Glomerular visceral epithelial cell (primary cell): ENCODE measurements around the gene IFNA4.

Experiments used
- DNase-seq: peaks from one replicate; pipeline ENCODE4 v3.0.0-alpha.2; 2016; ENCODE audit errors: extremely low spot score

IFNA4 gene

GRCh38 chr9:21165516-21165915 lies 21.9 kb downstream of the IFNA4 start:
- DNase-seq: no peak

DNA sequence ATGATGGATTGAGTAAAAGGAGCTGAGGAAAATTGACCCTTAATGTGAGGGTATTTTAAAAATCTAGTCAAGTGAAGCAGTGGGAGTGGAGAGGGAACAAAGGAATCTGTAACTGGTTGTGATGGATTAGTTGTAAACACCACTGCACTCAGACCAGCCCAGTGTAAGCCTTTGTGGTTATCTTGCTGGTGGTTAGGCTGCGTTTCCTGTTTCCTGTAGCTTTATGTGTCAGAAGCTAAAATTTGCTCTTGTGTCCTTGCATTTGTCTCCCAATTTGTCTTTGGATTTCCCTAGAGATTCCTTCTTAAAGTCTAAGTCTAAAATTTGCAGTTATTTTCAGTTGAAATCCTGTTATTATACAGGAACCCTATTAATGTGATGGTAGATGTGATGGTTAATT lies 27.2 kb downstream of the IFNA4 start:
- peak; percentile 24 for DNase-seq

DNA sequence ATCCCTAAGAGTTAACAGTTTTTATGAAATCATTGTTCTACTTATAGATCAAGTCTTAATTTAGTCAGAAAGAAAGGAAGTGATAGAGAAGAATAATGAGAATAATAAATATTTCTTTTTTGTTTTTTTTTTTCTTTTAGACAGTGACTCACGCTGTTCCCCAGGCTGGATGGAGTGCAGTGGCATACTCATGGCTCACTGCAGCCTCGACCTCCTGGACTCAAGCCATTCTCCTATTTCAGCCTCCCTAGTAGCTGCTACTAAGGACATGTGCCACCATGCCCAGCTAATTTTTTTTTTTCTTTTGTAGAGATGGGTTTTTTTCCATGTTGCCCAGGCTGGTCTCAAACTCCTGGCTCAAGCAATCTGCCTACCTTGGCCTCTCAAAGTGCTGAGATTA lies 31.9 kb downstream of the IFNA4 start:
- no peak for DNase-seq

DNA sequence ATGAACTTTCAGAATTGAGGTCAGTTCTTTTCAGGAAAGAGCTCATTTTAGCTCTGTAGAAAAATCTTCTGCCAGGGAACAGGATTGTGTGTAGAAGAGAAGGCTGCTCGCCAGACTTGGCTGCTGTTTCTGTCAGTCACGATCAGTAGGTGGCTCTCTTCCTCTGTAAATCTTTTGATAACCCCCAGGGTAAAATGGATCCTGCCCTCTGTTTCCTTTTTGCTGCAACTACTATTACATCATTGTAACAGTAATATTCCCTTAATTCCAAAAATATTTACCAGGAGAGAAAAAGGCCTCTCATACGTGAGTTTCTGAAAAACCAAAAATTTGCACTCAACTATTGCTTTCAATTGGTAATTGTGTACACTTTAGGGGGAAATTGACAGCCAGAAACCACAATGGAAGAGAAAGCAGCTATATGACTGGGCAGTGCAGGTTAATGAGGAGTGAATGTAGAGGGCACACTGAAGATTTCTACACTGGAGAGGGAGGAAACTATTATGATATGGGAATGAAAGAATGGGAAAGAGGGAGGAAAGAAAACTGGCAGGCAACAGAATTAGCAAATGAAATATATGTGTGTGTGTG lies 33.3 kb downstream of the IFNA4 start:
- DNase-seq: peak; percentile 44

DNA sequence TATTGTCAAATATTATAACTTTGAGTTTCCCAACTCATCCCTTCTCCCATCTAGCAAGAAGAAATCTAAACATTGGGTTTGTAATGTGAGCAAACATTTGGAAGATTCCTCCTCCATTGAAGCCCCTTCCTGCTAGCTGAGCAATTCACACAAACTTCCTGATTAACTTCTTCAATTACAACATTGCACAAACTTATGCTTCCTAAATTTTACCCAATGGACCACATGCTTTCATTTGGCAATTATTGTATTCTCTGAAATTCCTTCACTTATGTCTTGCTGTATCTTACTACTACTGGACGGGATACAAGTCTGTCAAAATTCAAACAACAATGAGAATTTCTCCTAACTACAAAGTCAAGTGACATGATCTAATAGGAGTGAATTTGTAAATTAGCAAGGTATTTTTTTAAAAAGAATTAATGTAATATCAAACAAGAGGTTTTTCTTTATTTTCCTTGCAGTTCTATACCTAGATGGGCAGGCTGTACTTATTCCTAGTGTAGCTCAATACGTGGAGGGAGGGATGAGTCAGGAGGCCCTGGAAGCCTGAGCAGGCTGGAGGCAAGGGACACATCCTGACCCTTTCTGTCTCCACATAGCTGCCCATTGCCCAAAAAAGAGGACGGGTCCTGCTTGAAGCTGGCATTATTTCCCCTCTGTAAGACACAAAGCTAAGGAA lies 33.9 kb downstream of the IFNA4 start:
- peak; percentile 38 for DNase-seq

DNA sequence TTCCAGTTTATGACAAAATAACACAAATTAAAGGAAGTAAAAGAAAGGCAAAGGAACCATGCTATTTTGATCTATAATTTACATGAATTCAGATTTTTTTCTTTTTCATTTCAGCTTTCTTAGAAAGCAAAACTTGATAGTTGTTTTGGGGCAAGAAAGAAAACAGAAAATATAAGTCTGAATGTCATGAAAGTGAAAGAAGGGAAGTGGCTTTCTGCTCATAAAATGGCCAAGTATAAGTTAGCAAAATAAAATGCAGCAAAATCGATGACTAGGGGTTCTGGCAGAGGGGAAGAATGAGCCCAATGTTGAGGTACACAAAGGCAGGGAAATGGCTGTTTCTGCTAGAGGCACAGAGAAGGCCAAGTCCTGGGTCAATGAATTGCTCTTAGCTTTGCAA lies 42.8 kb downstream of the IFNA4 start:
- no peak for DNase-seq

GRCh38 chr9:21141427-21141882 lies 45.9 kb downstream of the IFNA4 start, which contains the start of gene IFNW1:
Gene IFNW1, minus strand, starts transcription at chr9:21141832. Its CDS starts 262 bp downstream, at chr9:21141570.
- no peak for DNase-seq

DNA sequence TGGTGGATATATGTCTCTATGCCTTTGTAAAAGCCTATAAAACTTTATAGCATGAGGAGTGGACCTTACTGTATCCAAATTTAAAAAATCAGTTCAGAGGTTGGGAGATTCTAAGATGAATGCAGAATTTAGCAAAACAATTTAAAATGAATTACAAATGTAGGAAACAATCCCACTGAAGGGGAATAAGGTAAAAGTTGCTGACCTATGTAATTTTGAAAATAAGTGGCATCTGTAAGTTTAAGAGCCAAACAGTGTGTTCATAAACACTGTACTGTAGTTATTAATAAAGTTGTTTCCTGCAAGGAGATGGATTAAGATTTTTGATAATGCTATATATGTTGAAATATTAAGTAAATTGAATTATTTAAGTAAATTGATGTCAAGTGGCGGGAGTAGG lies 50.4 kb downstream of the IFNA4 start:
- DNase-seq: no peak
